HG03558 (cell line): ENCODE measurements around the gene DDX39A.

ENCODE experiments used
- ATAC-seq: cut with Tn5 transposase; IDR thresholded peaks from one replicate; pipeline ENCODE4 v1.9.1; 2021; ENCODE audit warnings: moderate number of reproducible peaks; ENCODE audit not compliant: unreplicated experiment; ENCODE audit errors: extremely low read depth

DDX39A gene

DNA sequence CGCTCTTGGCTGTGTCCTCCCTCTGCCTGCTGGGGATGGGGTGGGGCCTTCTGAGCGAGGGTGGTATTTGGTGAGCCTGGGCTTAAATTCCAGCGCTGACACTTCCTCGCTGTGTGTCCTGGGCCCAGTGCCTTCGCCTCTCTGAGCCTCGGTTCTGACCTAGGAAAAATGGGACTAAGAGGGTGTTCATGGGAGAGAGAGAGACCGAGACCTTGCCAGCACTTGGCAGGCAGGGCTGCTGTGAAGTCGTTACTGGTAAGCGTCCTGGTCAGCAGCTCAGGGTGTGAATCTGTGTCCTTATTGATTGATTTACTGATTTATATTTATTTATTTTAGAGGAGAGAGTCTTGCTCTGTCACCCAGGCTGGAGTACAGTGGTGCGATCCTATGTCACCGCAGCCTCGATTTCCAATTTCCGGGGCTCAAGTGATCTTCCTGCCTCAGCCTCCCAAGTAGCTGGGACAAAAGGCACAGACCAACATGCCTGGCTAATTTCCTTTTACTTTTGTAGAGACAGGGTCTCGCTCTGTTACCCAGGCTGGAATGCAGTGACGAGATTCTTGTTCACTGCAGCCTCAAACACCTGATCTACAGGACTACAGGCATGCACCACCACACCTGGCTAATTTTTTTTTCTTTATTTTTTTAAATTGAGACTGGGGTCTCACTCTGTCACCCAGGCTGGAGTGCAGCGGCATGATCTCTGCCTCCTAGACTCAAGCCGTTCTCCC, 16.3 kb upstream of the DDX39A start:
- ATAC-seq: no peak

- no peak for ATAC-seq
Measured at GRCh38 chr19:14434543-14435319, 15.6 kb upstream of the DDX39A start.

- ATAC-seq: no peak
Measured at GRCh38 chr19:14433554-14434501, 14.7 kb upstream of the DDX39A start.

DNA sequence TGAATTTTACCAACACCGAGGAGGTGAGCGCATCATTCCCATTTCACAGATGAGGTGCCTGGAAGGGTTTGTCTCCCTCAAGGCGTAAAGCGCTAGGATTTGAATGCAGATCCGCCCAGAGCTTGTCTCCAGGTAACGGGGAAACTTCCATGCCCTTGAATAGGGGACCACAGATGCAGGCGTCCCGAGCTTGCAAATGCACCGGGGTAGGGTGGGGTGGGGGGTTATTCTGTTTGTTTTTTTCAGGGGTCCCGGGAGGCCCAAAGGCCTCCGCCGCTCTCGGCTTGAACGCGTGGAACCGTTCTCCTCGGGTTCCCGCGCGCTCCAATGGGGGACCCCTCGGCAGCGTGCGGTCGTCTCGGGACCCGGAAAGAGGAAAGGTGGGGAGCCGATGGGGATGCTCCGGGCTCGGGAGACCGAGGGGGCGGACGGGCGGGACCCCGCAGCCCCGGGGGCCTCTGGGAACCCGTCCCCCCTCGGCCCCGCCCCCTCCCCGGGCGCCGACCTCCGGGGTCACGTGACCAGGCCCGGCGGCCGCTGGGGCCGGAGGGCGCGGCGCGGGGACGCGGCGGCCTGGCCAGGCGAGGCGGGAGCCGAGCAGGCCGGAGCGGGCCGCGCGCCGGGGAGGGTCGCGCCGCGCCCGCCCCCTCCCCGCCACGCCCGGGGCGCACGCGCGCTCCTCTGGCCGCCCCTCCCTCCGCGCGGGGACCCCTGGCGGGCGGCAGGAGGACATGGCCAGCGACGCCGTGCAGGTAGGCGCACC, 13.8 kb upstream of the DDX39A start, which contains the start of gene PKN1:
TSS of gene PKN1 (plus strand) at position 516 of the 763 bp plus-strand sequence. CDS start at position 732, 216 bp downstream.
- no peak for ATAC-seq

DNA sequence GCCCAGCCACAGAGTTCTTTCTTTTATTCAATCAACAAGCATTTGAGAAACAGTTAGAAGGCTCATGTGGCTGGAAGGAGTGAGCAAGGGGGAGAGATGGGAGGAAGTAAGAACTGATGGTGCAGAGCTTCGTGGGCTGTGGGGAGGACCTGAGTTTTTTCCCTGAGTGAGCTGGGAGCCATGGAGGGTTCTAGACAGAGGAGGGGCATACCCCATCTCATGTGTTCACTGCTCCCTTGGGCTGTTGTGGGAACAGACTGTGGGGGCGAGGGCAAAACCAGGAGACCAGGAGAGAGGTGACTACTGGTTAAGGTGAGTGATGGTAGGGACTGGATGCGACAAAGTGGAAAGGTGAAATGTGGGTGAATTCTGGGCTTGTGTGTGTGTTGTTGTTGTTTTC, 11.6 kb upstream of the DDX39A start:
- no peak for ATAC-seq

- ATAC-seq: no peak
Measured at GRCh38 chr19:14428882-14429416, 9.8 kb upstream of the DDX39A start.

DNA sequence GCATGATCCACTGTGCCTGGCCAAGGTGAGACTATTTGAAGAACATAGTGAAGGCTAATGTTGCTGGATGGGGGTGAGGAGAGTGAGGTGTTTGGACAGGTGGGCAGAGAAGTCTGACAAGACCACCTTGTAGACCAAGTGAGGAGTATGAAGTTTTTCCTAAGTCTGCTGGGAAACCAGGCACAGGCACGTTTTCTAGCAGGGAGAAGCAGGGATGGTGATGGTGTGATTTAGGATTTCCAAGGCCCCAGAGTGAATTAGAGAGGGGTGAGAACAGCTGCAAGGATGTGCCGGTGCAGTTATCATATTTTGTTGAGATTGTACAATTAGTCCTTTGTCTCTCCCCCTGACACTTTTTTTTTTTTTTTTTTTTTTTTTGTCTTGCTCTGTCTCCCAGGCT, 8.3 kb upstream of the DDX39A start:
- ATAC-seq: no peak

DNA sequence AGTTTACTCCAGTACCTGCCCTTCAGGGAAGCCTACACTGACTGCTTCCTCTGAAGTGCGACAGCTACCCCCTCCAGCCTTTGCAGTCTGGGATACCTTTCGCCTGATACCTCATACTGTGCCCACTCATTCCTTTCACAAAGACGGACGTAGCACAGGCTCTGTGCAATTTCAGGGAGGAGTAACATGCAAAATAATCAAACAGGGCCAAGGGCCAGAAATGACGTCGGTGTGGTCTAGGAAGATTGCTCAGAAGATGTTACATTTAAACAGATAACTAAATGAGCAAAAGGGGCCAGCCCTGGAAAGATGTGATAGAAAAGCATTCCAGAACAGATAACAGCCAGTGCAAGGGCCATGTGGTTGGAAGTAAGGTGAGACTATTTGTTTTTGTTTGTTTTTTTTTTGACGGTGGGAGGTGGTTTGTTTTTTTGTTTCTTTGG, 6.6 kb upstream of the DDX39A start:
- no peak for ATAC-seq

- ATAC-seq: no peak
Measured at GRCh38 chr19:14418856-14419105, 360 bp downstream of the DDX39A start.

- no peak for ATAC-seq
Measured at GRCh38 chr19:14416817-14417231, 2.3 kb downstream of the DDX39A start.

GRCh38 chr19:14414926-14415690, 4.0 kb downstream of the DDX39A start:
- no peak for ATAC-seq

GRCh38 chr19:14413693-14414181, 5.4 kb downstream of the DDX39A start:
- no peak for ATAC-seq

GRCh38 chr19:14412996-14413692, 6.0 kb downstream of the DDX39A start:
- no peak for ATAC-seq

DNA sequence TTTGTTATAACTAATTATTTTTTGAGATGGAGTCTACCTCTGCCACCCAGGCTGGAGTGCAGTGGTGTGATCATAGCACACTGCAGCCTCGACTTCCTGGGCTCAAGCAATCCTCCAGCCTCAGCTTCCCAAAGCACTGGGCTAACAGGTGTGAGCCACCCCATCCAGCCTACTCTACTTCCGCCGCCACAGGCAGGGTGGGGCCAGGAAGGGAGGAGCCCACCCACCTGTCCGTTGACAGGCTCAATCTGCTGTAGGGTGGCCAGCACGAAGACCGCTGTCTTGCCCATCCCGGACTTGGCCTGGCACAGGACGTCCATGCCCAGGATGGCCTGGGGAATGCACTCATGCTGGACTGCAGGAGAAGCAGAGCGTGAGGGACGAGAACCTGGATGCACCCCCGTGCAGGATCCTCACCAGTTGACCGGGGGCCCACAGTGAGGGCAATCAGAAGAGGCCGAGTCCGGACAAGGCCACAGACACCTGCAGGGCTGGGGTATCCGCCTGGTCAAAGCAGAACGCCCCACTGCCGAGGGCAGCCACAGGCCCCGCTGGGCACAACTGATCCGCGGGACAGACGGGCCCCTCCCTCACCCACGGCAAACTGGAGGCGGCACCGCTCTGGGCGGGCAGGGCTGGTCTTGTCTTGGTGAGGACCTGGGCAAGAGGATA, 6.7 kb downstream of the DDX39A start:
- ATAC-seq: no peak

DNA sequence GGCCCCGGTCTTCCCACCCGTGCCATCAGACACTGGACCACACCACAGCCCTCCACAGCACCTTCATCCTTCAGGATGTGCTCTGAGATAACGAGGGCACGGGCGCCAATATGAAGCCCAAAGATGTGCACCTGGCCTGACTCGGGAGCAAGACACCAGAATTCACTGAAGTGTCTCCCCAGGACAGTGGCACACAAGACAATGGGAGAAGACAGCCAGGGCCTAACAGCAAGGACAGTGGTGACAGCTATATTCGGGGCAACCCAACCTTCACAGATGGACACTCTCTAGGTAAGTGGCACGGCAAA, 7.2 kb downstream of the DDX39A start:
- no peak for ATAC-seq

GRCh38 chr19:14411161-14411937, 7.8 kb downstream of the DDX39A start:
- ATAC-seq: no peak
